Putamen (tissue), 1 donor: Measurements from ENCODE around the gene PACRG.

Experiments
- DNase-seq: peaks from one replicate; pipeline ENCODE4 v3.0.0-alpha.2; 2016; ENCODE audit warnings: low spot score

PACRG gene

DNA sequence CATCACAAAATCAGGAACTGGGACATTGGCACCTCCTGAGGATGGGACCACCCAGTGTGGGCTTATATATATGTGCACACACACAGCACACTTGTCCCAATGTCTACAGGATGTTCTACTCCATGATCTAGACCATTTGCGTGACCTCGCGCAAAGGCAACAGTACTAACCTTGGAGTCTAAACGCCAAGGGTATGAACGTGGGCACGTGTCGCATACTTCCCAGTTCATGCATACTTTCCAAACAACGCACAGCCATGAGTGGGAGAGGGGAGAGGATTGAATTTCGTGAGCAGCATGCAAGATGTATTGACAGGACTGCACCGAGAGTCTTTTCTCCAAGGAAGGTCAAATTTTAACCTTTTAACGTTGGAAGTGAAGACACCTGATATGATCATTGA lies 472.5 kb downstream of the PACRG start:
- no peak for DNase-seq

GRCh38 chr6:163200694-163201093 lies 472.9 kb downstream of the PACRG start:
- DNase-seq = no peak

GRCh38 chr6:163201855-163202254 lies 474.1 kb downstream of the PACRG start:
- DNase-seq = no peak

DNA sequence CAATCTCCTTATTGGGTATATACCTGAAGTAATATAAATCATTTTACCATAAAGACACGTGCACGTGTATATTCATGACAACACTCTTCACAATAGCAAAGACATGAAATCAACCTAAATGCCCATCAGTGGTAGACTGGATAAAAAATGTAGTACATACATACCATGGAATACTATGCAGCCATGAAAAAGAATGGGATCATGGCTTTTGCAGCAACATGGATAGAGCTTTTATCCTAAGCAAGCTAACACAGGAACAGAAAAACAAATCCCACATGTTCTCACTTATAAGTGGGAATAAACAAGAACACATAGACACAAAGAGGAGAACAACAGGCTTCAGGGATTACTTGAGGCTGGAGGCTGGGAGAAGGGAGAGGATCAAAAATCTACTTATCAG lies 478.4 kb downstream of the PACRG start:
- DNase-seq = no peak

DNA sequence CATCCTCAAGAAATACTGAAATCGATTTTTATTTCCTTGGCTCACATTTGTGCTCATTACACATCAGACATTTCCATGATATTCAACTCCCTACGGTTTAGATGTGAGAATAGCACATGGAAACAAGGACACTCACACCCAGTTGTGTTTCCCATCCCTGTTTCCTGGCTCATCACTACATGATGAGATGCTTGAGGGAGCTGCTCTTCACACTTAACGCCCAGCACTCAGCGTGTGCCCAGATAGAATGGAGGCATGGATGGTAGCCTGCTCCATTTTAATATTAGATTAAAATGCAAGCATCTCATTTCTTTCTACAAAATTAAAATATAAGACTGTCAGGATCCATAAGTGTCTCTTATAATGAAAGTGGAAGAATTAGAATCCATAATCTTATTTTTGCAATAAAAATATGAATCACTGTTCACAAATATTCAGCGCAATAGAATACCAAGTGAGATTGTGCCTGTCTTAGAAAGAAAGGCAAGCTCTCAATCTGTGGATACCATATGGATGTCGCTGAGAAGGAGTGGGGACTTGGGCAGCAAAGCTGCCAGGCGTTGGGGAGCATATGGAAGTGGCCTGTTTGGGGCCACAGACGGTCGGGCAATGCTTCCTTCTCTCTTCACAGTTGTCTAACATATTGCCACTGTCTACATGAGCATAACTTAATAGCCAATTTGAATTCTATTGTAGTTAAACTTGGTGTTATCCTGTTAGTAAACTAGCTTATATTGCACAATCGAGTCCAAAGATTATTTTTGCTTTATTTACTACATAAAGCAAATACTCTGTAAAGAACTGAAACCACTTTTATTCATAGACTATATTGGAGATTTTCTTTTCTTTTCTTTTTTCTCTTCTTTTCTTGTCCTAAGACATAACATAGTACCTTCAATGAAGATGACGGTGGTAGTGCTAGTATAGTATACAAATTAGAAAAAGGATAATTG lies 479.9 kb downstream of the PACRG start:
- DNase-seq = no peak

DNA sequence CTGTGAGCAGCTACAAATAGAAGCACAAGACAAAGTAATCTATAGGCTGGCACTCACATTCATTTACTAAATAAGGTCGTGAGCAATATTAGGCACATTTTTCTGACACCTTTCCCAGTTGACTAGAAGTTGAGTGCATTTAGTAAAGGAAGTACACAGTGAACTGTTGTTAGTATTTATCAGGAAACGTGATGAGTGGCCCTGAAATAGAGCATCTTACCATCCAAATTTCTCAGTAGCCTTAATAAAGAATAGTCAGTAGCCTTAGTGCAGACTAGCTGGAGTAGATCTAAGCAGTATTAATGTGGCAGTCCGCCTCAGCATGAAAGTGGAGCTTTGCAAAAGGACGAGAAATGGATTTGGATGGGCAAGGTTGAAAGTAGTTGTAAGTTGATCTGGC lies 481.2 kb downstream of the PACRG start:
- DNase-seq = no peak

GRCh38 chr6:163212123-163212522 lies 484.3 kb downstream of the PACRG start:
- no peak for DNase-seq

GRCh38 chr6:163214259-163214658 lies 486.5 kb downstream of the PACRG start:
- DNase-seq = no peak

GRCh38 chr6:163218361-163218894 lies 490.7 kb downstream of the PACRG start:
- DNase-seq = no peak

DNA sequence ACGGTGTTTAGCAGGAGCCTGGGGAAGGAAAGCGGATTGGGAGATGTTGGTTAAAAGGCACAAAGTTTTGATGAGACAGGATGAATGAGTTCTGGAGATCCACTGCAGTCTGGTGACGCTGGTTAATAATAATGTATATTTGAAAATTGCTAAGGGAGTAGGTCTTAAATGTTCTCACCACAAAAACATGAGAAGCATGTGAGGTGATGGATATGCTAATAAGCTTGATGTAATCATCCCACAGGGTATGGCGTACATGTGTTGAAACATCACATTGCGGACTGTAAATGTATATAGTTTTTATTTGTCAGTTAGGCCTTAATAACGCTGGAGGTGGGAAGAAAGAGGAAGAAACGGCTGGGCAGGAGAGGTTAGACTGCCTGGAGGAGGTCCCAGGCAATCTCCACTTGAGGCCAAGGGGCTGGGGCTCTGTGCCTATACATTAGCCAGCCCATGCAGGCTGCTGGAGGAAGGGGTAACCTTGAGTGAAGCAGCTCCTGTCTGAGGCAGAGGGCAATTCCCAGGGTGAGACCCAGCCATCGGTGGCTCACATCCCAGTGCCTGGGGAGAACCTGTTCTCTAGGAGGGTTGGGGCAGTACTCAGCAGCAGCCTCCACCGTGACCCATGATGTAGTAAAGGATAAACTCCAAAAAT lies 498.5 kb downstream of the PACRG start:
- DNase-seq = no peak

DNA sequence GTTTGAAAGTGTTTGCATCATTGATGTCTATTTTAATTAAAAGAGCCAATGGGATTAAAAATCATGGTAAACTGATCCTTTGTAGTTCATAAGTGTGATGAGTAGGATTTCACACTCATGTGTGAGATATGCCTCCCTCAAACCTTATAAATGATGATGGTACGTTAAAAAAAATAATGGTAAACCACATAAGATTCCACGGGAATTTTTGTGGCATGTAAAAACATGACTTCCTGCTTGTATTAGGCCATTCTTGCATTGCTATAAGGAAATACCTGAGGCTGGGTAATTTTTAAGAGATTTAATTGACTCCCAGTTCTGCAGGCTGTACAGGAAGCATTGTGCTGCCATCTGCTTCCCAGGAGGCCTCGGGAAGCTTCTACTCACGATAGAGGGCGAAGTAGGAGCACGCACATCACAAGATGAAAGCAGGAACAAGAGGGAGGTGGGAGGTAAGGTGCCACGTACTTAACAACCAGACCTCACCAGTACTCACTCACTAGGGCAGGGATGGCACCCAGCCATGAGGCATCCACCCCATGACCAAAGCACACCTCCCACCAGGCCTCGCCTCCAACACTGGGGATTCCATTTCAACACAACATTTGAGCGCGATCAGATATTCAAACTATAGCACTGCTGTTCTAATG lies 499.2 kb downstream of the PACRG start:
- DNase-seq = no peak

GRCh38 chr6:163228041-163228440 lies 500.3 kb downstream of the PACRG start:
- no peak for DNase-seq

GRCh38 chr6:163229050-163229449 lies 501.3 kb downstream of the PACRG start:
- no peak for DNase-seq

DNA sequence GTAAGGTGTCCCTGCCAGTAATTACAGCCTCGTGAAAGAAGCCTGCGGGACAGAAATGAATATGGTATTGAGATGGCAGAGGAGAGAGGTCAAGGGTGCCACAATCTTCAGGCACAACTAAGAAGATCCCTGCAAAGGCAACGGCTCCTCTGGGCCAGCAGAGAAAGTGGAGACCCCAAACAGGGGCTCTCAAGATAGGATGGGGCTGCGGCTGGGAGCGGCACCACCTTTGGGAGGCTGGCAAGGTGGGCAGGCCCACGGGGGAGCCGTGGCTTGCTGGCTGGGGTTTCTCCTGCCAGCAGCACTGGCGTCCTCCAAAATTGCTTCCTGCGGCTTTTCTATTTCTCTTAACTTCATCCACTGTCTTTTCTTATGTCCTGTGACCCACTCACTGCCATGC lies 503.1 kb downstream of the PACRG start:
- DNase-seq = no peak

DNA sequence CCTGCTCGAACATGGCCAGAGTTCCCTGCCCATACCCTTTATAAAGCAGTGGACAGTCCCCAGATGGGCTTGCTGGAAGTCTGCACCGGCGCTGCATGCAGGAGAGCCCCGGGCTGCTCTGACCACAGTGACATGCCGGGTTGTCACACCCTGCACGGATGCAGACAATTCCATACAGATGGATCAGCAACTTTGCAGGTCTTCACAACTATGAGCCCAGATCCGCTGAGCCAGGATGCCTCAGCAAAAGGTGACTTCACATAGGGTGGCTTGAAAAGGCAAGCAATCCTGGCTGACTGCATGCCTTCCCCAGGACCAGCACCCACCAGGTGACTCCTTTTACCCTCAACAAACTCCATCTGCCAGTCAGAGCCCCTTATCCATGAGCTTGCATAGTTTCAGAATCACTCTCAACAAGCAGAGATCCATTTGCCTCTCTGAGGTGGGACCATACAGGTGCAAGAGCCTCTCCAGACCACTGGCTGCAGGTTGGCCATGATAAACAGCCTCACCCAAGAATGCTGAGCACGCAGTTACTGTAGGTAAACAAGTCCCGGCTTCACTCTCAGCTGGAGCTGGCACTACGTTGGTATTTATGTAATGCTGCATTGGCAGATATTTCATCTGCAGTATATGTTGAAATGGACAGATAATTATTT lies 503.7 kb downstream of the PACRG start:
- DNase-seq = no peak

- no peak for DNase-seq
Observed at GRCh38 chr6:163232015-163232523, 504.3 kb downstream of the PACRG start.

DNA sequence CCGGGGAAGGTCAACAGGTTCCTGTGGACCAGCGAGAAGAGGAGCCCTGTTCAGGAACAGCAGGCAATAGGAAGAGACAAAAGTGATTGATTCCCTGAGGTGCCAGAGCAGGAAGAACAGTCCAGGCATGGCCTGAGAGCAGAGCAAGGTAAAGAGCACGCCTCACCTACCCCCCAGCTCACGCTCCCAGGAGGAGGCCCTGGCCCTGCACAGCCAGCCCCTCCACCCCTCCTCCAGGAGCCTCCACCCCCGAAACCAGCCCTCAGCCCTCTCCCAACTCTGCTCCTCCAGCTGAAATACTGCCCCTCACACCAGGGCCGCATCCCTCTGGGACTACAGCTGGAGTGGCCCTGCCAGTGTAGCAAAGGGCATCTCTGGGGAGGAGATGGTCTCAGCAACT lies 504.9 kb downstream of the PACRG start:
- DNase-seq = no peak

DNA sequence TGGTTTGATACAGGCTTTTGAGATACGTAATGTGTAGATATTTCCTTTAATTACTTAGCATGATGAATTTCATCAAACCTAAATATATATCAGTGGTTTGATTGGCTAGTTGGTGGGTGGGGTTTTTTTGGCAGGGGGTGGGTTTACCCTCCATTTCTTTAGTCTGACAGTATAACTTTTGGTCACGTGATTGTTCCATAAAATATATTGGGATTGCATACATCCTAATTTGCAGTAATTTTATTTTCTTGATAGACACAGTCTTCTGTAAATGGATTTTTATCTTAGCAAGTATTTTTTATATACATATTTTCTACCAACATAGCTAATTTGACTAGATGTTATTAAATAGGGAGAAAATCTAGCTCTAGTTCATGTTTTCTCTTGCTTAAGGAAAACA lies 509.3 kb downstream of the PACRG start:
- no peak for DNase-seq

DNA sequence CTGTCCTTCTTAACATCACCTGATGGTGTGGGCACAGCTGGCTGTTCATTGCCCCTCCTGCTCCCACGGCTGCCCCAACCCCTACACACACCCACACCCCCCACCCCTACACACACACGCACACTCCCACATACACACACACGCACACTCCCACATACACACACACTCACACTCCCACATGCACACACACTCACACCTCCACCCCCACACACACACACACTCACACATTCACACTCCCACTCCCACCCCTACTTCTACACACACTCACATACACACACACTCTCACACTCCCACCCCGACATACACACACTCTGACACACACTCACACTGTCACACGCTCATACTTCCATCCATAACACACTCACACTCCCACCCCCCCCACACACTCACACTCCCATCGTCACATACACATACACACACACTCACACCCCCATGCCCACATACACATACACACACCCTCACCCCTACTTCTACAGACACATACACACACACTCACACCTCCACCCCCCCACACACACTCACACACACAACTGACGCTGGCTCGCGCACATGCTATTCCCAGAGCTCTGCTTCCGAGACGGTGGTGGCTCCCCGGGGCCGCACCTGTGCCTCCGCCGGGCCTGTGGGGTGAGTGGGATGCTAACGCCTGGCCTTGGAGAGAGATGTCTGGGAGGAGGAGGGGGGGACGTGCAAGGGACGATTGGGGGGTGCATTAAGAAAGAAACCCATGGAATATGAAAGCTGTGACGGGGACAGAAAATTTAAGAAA lies 512.0 kb downstream of the PACRG start:
- DNase-seq = no peak

DNA sequence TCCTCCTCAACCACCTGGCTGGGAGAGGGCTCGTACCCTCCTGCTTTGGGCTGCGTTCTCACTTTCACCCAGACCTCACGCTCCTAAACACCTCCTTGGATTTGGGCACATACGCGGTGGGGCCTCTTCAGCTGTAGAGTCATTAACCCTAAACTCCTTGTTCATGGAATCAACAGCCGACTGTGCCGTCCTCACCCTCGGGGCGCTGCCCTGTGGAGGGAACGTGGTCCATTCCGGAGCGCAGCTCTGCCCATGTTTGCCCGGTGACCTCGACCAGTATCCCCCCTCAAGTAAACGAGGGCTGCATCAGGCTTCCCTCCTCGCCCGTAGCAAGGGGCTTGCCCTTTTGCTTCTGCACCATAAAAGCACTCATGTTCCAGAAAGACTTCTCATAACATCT lies 512.8 kb downstream of the PACRG start:
- no peak for DNase-seq

DNA sequence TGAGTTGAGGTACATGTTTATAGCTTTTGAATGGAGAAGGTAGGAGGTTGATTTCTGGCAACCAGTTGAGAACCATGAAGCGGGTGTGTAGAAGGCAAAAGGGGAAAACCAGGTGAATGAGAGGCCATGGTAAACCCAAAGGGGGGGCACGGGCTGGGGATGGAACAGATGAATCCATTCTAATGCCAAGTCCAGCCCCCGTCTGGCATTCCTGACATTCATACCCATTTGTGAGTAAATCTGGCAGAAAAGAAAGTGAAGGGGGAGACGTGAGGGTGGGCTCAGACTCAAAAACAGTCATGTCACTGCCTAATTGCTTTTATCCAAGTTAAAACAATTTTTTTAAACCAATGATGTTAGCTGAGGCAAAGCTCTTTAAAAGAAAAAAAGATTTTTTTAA lies 513.9 kb downstream of the PACRG start:
- DNase-seq = no peak
